ENCODE results near the gene COMMD6.

COMMD6 gene

DNA sequence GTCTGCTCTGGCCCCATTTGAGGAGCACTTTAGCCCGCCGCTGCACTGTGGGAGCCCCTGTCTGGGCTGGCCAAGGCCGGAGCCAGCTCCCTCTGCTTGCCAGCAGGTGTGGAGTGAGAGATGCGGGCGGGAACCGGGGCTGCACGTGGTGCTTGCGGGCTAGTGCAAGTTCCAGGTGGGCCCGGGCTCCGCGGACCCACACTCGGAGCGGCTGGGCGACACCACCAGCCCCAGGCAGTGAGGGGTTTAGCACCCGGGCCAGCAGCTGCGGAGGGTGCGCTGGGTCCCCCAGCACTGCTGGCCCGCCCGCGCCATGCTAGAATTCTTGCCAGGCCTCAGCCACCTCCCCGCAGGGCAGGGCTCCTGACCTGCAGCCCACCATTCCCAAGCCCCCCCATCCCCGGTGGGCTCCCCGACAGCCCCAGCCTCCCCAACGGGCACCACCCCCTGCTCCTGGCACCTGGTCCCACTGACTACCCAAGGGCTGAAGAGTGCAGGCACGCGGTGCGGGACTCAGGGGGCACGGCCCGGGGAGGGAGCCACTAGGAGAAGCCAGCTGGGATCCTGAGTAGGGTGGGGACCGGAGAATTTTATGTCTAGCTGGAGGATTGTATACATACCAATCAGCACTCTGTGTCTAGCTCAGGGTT is 19.1 kb downstream of the COMMD6 start:
- DNase-seq = no peak

DNA sequence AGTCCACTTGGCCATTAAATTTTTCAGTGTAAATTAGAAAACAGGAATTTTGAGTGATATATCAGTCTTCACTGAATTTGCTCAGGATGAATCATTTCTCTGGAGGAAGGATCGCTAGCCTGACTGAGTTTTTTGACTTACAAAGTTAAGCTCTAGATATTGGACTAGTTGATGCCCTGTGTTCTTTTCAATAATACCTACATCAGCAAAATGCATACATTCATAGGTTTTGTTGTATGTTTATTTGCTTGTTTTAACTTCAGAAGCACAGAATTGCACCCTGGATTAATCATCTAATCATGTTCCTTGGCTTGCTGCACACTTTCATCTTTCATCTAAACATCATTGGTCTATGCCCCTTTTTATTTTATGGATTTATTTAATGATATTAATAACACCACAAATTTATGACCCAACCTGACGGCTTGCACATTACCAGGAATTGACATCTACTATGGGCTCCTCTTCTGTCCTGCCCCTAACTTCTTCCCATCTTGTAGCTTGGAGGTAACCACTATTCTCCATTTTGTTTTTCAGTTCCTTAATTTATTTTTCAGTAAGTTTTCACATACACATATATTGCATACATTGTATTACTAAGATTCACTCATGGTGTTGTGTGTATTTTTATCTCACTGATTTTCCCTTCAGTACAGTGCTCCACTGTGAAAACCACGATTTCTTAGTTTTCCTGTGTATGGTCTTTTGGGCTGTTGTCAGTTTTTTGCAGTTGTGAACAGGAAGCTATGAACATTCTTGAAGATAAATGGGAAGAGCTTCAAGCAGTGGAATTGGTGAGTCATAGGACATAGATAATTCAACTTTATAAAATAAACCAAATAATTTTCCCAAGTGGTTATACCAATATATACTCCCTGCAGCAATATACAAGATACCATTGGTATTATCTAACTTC is 23.3 kb downstream of the COMMD6 start:
- no peak for DNase-seq

DNA sequence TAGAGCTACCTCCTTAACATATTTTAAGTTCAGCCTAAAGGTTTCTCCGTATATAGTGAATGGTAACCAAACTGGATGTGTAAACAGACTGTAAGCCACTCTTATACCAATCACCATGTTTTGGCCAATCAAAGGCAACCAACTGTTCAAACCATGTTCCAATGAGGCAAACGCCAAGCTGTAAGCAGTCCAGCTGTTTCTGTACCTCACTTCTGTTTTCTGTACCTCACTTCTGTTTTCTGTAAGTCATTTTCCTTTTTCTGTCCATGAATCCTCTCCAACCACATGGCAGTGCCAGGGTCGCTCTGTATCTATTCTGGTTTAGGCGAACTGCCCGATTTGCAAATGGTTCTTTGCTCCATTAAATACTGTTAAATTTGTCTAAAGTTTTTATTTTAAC is 24.4 kb downstream of the COMMD6 start:
- no peak for DNase-seq

DNA sequence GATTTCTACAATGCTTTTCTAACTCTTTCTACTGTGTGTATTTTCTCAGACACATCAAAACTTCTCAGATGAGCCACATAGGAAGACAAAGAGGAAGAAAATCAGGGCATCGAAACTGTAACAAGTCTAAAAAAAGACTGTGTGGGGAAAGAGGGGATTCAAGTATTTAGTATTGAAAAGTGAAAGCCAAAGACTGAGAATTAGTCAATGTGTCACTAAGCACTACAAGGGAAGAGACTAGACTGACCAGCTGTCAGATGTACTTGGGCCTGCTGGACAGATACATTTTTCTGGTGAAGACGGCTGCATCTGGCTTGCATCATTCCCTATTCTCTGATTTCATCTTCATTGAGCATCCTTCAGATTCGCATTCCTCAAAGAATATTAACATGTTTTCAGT is 25.4 kb downstream of the COMMD6 start:
- DNase-seq = no peak

DNA sequence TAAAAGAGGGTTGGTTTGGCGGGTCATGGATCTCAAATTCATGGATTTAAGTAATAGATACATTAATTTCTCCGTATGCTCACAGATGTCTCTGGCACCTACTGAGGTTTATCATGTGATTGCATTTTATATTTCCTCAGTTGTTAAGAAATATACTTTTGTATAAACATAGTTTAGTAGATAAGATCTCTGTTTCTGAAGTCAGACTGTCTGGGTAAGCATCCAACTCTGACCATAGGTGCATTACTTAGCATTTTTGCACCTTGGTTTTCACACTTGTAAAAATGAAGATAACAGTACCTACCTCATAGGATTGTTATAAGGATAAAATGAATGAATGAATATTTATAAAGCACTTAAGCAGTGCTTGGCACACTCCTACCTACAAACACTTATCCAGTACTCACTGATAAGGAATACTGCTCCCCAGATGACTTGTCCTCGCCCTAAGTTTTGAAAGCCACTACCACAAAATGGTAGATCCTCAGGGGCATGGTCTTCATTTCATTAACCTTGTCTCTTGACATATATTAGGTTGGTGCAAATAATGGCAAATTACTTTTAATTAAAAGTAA is 26.5 kb downstream of the COMMD6 start:
- DNase-seq = no peak

DNA sequence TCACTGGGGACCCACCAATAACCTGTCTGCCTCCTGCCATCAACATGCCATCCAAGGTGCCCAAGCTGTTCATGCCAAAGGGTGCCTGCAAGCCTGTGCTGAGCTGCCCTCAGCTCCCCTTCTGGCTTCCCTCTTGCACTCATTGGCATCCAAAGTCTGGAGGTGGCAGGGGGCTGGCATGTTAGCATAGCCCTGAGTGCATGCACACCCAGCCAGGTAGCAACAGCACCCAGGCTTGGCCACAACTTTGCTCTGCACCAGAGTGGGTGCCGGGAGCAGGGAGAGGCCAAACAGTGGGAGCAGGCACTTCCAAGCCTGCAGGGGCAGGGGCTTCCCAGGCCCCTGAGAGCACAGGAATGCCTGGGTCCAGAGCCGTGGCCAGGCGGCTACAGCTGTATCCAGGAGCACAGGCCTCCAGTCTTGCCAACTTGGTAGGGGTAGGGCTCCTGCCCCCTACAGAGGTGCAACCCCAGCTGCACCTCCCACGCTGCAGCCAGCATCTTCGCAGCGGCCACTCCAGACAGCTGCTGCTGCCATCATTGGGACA is 29.6 kb downstream of the COMMD6 start:
- DNase-seq = no peak

DNA sequence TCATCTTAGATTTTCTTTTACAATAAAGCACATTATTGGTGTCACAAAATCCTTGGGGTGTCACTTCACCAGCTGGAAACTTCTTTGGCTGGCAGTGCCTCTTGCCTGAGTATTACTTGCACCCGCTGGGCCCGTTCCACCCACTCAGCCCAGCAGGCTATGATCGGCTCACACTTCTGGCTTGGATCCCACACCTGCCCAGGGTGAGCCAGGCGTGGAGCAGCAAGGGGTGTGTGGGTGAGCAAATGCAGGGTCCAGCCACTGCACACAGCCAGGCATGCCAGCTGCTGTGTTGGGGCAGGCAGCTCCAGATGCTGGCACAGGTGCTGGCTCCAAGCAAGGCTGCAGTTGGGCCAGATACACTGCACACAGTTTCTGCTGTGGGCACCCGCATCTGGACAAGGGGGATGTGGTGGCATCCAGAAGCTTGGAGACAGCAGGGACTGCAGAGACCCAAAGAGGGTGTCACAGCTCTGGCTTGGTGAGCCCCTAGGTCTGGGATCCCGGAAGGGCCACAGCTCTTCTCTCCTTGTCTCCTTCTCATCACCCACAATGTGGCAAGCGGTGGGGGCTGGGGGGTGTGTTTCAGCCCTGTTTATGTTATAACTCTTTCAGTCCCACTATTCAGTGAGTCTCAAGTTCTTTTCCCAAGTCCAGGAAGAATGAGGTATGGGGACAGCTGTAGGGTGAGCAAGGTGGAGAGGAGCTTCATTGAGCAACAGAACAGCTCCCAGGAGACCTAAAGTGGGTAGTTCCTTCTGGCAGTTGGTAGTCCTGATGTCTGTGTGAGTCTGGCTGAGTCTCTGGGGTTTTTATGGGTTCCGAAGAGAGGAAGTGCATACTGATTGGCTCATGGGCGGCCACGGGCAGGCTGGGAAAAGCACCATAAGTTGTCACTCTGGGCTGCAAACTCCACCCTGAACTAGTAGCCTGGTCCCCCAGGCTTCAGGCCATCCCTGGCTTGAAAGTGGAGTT is 30.3 kb downstream of the COMMD6 start:
- DNase-seq = no peak

DNA sequence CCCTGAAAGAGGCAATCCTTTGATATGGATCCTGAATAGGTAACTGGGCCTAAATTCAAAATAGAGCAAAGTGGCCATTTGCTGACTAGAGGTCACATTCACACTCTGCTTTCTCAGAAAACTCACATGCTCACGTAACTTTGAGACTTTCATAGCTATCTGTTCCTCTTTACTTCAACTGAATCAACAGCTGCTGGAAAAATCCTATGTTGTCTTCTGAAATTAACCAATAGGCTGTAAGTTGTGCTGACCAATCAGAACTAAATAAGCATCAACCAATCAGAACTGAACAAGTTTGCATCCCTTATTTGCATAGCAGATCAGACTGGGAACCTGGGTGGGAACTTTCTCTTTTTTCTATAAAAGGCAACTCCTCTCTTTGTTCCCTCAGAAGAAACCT is 31.6 kb downstream of the COMMD6 start:
- no peak for DNase-seq

DNA sequence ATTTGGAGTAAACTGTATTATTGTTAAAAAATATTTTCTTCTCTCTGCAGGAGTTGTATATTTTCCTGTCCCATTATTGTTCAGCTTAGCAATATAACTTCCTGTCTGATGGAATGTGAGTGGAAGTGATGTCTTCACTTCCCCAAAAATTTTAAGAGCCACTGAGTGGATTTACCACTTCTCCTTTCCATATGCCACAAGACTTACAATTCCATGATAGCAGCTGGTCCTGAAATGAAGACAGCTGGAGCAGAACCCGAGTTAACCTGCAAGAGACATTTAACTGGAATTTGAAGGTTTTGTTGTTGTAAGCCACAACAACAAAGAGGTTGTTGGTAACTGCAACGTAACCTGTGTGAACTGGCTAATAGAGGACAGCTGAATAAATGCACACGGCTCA is 32.3 kb downstream of the COMMD6 start:
- DNase-seq = no peak

DNA sequence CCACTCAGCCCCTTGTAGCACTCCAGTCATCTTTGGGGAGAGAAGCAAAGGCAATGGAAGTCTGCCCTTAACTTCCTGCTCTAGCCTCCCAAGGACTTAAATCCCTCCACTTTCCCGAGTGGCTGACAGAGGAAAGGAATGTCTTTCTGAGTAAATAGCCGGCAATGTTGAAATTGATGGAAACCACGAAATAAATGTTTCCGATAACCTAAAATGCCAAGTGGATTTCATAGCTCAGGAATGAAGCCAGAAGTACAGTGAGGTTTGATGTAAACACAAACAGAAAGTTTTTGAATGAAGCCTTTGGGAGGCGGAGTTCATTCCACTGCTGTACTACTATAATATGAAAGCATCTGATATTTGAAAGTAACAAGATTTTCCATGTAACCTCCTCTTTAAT is 41.7 kb downstream of the COMMD6 start:
- DNase-seq = no peak

DNA sequence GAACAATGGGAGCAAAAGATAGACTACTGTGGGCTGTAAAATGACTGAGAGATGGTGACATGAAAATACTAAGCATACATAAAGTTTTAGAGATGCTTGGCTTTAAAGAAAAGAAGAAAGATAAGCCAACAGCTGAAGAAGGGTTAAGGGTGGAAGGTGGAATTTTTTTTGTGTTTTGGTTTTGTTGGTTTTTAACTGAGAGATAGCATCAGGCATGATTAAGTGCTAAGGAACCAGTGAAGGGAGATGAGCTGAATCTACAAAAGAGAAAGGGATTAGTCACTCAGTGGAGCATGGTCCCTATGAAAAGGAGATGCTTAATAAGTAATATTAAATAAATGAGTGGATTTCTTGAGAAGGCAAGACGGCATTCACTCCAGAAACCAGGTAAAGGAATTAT is 43.1 kb downstream of the COMMD6 start:
- DNase-seq = no peak

DNA sequence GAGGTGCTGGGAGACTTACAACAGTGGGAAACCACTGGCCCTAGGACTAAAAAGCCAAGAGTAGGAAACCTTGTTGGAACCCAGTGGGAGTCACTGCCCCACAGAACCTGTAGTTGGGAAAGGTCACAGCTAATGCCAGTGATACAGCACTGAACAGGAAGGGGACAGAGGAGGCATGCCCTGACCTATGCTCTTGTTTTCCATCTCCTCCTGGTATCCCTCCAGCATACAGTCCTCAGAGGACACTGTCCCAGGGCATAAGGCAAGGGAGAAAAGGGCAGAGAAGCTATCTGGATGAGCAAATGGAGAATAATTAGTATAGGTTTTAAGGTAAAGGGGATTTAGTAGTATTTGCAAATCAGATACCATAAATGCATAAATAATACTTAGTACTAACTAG is 44.5 kb downstream of the COMMD6 start:
- DNase-seq = no peak

DNA sequence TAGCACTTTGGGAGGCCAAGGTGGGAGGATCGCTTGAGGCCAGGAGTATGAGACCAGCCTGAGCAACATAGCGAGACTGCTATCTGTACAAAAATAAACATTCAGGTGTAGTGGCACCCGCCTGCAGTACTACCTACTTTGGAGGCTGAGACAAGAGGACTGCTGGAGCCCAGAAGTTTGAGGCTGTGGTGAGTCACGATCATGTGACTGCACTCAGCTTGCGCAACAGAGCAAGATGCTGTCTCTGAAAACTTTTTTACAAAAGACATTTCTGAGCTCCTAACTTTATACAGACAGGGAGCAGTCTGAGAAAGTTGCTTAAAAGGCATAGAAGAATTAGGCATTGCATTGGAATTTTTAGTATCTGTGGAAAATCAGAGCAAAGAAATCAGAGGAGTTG is 45.3 kb downstream of the COMMD6 start:
- DNase-seq = no peak

DNA sequence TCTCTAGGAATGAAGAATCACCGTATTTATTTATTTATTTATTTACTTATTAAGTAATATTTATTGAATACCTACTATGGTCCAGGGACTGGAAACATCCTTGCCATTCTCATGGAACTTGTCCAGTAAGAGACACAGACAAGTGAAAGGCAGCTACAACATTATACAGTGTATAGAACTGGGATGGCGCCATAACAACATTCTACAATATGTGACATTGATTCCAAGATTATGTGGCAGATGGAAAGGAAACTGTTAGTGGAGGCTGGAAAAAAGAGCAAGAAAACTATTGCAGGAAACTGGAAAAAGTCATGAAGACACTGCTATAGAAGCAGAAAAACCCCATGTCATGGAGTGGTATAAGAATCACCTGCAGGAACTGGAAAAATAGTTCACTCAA is 46.3 kb downstream of the COMMD6 start:
- DNase-seq = no peak

DNA sequence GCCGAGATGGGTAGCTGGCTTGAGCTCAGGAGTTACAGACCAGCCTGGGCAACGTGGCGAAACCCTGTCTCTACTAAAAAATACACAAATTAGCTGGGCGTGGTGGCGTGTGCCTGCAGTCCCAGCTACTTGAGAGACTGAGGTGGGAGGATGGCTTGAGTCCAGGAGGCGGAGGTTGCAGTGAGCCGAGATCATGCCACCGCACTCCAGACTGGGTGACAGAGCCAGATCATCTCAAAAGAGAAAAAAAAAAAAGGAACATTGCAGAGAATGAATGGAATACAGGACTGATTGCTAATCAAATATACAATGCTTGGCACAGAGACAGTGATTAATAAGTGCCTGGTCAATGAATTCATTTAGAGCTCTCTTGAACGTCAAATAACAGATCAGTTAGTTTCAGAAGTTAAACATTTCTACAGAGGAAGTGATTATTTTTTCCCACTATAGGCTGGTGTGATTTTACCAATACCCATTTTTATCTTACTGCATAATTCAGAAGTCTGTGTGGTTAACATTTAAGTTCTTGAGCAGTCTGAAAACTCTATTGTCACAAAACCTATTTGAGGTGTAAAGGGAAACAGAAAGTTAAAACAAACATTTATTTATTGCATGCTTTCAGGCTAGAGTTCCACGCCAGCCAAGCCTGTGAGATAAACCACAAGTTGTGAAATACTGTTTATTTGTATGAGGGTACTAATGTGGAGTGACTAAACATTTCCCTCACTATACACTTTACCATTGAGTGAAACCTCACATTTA is 48.0 kb downstream of the COMMD6 start:
- DNase-seq = no peak

DNA sequence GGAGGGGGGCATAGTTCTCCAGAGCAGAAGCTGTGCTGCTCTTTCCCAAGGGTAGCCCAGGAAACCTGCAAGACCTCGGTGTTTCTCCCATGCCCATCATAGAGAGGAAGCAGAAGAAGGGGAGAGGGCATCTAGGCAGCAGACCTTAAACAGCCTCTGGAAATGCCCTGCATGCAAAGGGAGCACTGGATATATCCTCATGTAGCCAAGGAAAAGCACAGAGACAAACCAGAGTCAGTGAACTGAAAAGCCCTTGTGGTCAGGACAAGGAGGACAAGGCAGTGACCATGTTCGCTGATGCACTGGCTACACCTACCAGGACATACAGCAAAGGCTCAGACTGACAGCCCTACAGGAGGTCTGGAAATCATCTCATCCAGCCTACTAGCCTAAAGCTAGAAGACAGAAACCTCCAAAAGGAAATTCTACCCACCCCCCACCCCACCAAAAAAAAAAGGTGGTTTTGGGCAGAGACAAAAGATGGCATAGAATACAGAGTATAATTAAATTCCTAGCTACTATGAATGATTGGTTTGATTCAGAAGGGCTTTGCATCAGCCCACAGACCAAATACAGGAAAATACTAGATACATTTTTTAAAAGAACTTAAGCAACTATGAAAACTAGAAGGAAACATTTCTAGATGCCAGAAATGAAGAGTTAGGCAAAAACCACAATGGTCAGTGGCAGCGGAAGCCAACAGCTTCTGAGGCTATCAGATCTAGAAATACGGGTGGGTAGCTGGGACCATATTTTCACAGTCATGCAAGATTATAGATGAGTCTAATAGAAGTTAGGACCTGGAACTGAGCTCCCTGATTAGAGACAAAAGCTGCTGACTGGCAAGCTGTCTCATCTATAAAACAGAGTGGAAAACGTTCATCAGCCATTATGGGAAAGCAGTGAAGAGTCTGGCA is 51.2 kb downstream of the COMMD6 start:
- DNase-seq = no peak

DNA sequence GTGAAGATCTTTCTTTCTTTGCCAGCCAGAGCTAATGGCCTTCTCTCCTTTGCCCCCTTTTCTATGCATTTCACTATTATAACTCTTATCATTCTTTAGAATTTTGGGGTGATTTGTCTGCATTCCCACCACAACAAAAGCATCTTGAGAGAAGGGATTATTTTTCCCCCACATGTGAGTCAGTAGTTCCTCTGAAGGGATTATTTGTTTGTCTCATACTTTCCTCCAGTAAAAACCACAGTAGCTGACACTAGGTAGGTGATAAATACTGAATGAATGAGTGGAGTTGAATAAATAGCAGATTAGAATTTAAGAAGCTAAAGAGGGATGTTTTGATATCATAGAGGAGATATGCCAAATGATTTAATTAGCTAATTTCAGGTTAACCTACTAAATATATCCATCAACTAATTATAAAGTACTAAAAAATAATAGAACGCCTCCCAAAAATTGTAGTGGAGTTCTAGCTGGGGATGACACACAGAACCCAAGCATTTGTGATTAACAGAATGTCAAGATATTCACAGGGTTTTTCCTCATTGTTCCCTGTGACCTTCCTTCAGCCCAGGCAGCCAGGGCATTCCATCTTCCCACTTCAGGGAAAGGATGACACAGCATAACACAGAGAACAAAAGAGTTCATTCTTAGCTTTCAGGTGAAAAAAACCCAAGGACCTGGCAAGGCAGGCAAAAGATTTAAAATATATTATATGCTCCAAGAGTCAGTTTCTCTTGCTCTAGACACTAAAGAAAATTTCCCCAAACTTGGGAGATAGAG is 52.2 kb downstream of the COMMD6 start:
- DNase-seq = no peak

DNA sequence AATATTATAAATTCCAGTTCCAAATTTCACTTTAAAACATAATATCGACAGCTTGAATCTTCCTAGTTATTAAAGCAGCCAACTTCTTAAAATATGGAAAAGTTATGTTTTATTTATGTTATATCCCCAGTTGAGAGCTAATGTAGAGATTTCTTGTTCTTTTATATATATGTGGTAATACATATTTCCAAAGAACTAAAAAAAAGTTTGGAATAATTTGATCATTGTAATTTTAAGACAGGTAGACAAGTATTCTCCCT is 54.9 kb downstream of the COMMD6 start:
- no peak for DNase-seq

DNA sequence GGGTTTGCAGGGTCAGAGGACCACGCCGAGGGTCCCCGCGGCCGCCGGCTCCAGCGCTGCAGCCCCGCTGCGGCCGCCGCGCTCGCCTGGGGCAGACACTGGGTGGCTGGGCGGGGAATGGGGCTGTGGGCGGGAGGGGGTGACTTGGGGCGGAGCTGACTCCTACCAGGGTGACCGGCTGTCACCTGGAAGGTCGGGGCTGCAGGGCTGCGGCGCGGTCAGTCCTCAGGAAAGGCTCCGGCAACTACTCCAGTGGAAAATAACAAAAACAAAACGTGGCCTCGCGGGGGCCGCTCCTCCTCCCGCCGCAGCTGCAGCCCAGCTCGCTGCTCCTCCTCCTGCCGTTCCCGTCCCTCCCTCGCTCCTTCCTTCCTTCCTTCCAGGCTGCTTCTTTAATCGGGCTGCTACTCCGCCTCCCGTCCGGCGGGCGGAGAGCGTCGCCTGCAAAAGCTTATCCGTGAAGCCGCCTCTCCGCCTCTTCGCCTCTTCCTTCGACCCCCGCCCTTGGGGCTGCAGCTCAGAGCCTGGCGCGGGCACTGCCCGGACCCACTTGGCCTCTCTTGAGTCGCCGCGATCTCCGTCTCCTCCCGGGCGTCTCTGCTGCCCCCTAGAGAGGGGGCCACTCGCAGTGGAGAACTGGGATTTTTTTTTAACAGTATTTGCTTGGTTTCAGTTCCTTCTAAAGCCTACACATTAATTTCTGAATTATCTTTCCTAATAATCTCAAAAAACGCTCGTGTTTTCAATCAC is 55.4 kb downstream of the COMMD6 start, which contains the start of gene TBC1D4:
TBC1D4 (minus strand) TSS at position 100 of the 750 bp plus-strand sequence. CDS start 402 bp downstream, outside the sequence.
- DNase-seq = peak; percentile 83
